ENCODE data around the gene GDPD5. TPM values are rescaled to one million over a fixed set of nuclear protein-coding genes. Genes with fewer than 3 reads are reported as not detected.

The GDPD5 gene
- total RNA-seq, 1 experiment from 2014 or later = 6.8 TPM

- DNase-seq (ENCODE audit: low spot score) = no peak
Measured at GRCh38 chr11:75534259-75535069, 8.7 kb upstream of the GDPD5 start.

GRCh38 chr11:75533896-75534258, 8.1 kb upstream of the GDPD5 start:
- DNase-seq (ENCODE audit: low spot score) = no peak

- DNase-seq (ENCODE audit: low spot score) = peak; percentile 65
Measured at GRCh38 chr11:75532200-75533048, 6.7 kb upstream of the GDPD5 start.

GRCh38 chr11:75531325-75531724, 5.6 kb upstream of the GDPD5 start:
- DNase-seq (ENCODE audit: low spot score) = no peak

GRCh38 chr11:75530577-75530976, 4.8 kb upstream of the GDPD5 start:
- no peak for DNase-seq (ENCODE audit: low spot score)

- DNase-seq (ENCODE audit: low spot score) = no peak
Measured at GRCh38 chr11:75527938-75528735, 2.4 kb upstream of the GDPD5 start.

- DNase-seq (ENCODE audit: low spot score) = no peak
Measured at GRCh38 chr11:75527130-75527529, 1.4 kb upstream of the GDPD5 start.

GRCh38 chr11:75526192-75526541, 426 bp upstream of the GDPD5 start:
- DNase-seq (ENCODE audit: low spot score) = no peak

GRCh38 chr11:75524665-75525432, 892 bp downstream of the GDPD5 start:
- no peak for DNase-seq (ENCODE audit: low spot score)

- DNase-seq (ENCODE audit: low spot score) = no peak
Measured at GRCh38 chr11:75523811-75524664, 1.7 kb downstream of the GDPD5 start.

GRCh38 chr11:75523189-75523588, 2.6 kb downstream of the GDPD5 start:
- DNase-seq (ENCODE audit: low spot score) = no peak

GRCh38 chr11:75522286-75523044, 3.3 kb downstream of the GDPD5 start:
- DNase-seq (ENCODE audit: low spot score) = no peak

- DNase-seq (ENCODE audit: low spot score) = no peak
Measured at GRCh38 chr11:75520688-75521087, 5.1 kb downstream of the GDPD5 start.

GRCh38 chr11:75518771-75519653, 6.7 kb downstream of the GDPD5 start:
- no peak for DNase-seq (ENCODE audit: low spot score)

GRCh38 chr11:75518204-75518549, 7.6 kb downstream of the GDPD5 start:
- no peak for DNase-seq (ENCODE audit: low spot score)

- DNase-seq (ENCODE audit: low spot score) = no peak
Measured at GRCh38 chr11:75516886-75517285, 8.9 kb downstream of the GDPD5 start.

- no peak for DNase-seq (ENCODE audit: low spot score)
Measured at GRCh38 chr11:75516140-75516539, 9.6 kb downstream of the GDPD5 start.

- DNase-seq (ENCODE audit: low spot score) = no peak
Measured at GRCh38 chr11:75514596-75514995, 11.1 kb downstream of the GDPD5 start.

GRCh38 chr11:75513250-75513649, 12.5 kb downstream of the GDPD5 start:
- DNase-seq (ENCODE audit: low spot score) = no peak
